GM10248 (cell line): ENCODE measurements around the gene LIPT2.

ENCODE experiments used
- CTCF ChIA-PET: fragments of 300-600 bp; sonication (Branson Sonifier 250); formaldehyde crosslinking; extraction: SDS; loops from one replicate; lab custom pipeline; 2021; ENCODE audit warnings: antibody characterized with exemption; lab: Yijun Ruan, JAX
- POLR2A ChIA-PET: fragments of 350-650 bp; sonication (Branson Sonifier 250); formaldehyde crosslinking; extraction: SDS; loops from one replicate; lab custom pipeline; 2020; ENCODE audit warnings: antibody characterized with exemption; lab: Yijun Ruan, JAX
- DNase-seq: peaks from one replicate; pipeline ENCODE4 v3.0.0; 2012; ENCODE audit errors: extremely low spot score
- TF ChIP-seq, protein P1 (sequence below): IDR thresholded peaks from 2 replicates; pipeline ENCODE4 v1.5.1; 2012; ENCODE audit warnings: mild to moderate bottlenecking, low read depth; ENCODE audit errors: extremely low read depth, missing control alignments, control extremely low read depth

Gene LIPT2

DNA sequence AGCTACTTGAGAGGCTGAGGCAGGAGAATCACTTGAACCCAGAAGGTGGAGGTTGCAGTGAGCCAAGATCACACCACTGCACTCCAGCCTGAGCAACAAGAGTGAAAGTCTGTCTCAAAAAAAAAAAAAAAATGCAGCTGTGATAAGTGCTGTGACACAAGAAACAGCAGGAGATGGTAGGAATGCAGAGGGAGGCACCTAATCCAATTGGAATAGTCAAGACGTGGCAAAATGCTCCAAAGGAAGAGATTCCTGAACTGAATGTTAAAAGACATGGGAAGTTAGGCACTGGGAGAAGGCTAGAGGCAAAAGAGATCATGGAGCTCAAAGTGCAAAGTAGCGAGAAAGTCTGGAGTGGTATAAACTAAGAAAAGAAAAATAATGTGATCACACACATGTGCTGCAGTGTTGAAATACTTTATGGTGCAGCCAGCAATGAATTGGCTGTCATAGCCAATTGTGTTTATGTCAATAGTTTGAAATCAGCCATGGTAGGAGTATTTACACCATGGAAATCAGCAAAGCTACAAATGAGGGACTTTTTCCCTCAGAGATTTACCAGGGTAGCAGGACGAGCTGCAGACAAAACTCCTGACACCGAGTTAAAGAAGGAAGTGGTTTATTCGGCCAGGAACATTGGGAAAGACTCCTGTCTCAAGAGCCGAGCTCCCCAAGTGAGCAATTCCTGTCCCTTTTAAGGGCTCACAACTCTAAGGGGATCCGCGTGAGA is 40.9 kb upstream of the LIPT2 start:
- no peak for DNase-seq
- CTCF ChIA-PET = no interaction called here
- TF ChIP-seq, protein P1, sequence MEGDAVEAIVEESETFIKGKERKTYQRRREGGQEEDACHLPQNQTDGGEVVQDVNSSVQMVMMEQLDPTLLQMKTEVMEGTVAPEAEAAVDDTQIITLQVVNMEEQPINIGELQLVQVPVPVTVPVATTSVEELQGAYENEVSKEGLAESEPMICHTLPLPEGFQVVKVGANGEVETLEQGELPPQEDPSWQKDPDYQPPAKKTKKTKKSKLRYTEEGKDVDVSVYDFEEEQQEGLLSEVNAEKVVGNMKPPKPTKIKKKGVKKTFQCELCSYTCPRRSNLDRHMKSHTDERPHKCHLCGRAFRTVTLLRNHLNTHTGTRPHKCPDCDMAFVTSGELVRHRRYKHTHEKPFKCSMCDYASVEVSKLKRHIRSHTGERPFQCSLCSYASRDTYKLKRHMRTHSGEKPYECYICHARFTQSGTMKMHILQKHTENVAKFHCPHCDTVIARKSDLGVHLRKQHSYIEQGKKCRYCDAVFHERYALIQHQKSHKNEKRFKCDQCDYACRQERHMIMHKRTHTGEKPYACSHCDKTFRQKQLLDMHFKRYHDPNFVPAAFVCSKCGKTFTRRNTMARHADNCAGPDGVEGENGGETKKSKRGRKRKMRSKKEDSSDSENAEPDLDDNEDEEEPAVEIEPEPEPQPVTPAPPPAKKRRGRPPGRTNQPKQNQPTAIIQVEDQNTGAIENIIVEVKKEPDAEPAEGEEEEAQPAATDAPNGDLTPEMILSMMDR = no peak
- POLR2A ChIA-PET = interaction anchor here (0.6 kb wide), 1 partner anchor 11 kb away, joined by 3 read pairs; no protein-coding TSS in a partner anchor

DNA sequence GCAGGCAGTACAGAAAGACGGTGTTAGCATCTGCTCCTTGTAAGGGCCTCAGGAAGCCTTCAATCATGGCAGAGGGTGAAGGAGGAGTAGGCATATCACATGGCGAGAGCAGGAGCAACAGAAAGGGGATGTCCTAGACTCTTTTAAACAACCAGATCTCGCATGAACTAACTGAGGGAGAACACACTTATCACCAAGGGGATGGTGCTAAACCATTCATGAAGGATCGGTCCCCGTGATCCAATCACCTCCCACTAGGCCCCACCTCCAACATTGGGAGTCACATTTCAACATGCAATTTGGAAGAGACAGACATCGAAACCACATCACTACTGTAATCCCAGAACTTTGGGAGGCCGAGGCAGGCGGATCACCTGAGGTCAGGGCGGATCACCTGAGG is 39.9 kb upstream of the LIPT2 start:
- CTCF ChIA-PET = no interaction called here
- no peak for DNase-seq
- POLR2A ChIA-PET = no interaction called here
- TF ChIP-seq, protein P1 = no peak

DNA sequence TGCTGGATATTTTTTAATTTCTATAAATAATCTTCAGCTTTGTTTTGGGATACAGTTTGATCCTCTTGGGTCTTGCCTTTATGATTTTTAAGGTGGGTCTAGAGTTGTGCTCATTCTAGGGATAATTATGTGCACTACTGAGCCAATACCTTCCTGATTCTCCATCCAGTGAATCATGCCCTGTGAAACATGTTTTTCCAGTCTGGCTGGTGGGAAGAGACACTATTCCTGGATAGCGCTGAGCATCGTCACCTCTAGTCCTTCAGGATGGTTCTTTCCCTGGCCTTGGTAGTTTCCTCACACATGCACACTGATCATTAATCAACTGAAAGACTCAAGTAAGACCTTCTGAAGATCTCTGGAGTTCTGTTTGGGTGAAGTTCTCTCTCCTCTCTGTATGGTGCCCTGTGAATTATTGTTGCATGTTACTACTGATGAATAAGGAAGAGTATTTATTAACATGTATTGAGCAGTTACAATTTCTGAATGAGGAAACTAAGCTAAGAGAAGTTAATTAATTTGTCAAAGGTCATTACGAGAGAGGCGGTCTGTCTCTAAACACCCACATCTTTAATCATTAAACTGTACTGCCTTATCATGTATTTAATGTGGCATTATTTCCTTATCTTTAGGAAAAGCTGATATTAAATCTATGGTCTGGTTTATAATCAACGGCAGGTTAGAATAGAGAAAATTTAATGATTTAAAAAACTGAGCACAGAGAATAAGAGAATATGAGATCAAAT is 39.1 kb upstream of the LIPT2 start:
- CTCF ChIA-PET = no interaction called here
- POLR2A ChIA-PET = no interaction called here
- TF ChIP-seq, protein P1 = no peak
- no peak for DNase-seq

DNA sequence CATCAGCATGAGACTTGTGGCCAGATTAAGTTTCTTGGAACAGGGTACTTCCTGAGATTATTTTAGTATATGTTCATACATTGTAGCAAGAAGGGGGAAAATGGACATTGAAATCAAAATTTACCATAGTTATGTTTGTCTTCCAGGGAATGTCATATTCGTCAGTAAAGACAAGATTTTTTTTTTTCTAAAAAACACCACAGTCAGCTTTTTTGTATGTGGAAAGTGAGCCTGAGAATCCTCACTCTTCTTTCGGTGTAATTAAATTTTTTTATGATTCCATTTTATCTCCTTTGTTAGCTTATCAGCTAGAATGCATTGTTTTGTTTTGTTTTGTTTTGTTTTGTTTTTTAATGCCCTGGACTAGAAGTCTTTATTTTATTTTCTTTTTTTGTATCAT is 31.5 kb upstream of the LIPT2 start:
- TF ChIP-seq, protein P1 = no peak
- DNase-seq = no peak
- POLR2A ChIA-PET = no interaction called here
- CTCF ChIA-PET = no interaction called here

DNA sequence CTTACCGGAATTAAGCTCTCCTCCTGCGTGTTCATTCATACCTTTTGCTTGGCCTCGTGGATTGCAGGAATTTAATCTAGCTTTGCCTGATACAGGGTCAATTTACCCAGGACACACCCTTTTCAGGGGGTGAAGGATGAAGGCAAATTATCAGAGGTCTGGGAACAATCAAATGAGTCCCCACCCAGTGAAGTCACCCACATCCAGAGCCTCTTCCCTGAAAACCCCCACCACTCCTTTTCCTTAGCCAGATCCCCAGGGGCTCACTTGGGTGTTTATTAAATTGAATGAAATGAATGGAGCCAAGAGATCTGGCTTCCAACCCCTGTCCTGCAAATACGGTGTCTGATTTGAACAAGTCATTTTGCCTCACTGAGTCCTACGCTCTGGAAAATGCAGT is 31.0 kb upstream of the LIPT2 start:
- no peak for DNase-seq
- POLR2A ChIA-PET = no interaction called here
- TF ChIP-seq, protein P1 = no peak
- CTCF ChIA-PET = interaction anchor here (1.3 kb wide), 1 partner anchor 178 kb away, joined by 4 read pairs; no protein-coding TSS in a partner anchor

DNA sequence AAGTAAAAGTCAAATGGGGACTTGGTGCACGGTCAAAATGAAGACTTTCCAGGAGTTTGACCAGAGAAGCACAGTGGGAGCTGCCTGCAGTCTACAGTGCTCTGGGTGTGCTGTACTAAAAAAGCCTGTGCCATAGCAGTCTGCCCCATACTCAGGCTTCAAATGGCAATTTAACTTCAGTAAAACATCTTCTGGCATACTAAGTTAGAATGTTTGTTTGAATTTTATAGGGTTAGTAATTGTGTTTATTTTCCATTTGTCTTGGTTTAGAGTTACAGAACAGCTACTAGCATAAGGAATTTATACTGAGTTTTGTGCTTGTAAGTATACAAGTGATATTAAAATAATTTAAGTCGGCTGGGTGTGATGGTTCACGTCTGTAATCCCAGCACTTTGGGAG is 29.3 kb upstream of the LIPT2 start:
- ChIA-PET CTCF (no interaction called here), POLR2A (no interaction called here)
- DNase-seq = no peak
- TF ChIP-seq, protein P1 = no peak
